Heart left ventricle (tissue), 16 donors: ENCODE measurements around the gene CIAPIN1. TPM values are rescaled to one million over a fixed set of nuclear protein-coding genes. Genes with fewer than 3 reads are reported as not detected.

Source experiments
- ATAC-seq, 4 donors: fragments of 200-7000 bp; cut with Tn5 transposase; one replicate each; pipeline ENCODE4 v1.9.1; 2020 to 2022; ENCODE audit warnings: moderate library complexity in 4 of 4, mild to moderate bottlenecking in 3 of 4, moderate number of reproducible peaks in 1 of 4
- DNase-seq, 5 donors: peaks; one replicate each; pipeline ENCODE4 v3.0.0-alpha.2; 2020
- H3K27ac ChIP-seq, 12 donors: fragments of 200-600 bp; sonication (generic) in 4 of 12; one replicate each; pipeline versions ENCODE4 v1.5.0 to v1.8.0; 2016 to 2022; ENCODE audit warnings: mild to moderate bottlenecking in 2 of 12
- H3K27me3 ChIP-seq, 9 donors: fragments of 200-600 bp; sonication (generic) in 2 of 9; one replicate each; pipeline versions ENCODE4 v1.5.1 to v1.8.0; 2016 to 2022; ENCODE audit warnings: mild to moderate bottlenecking in 3 of 9
- H3K36me3 ChIP-seq, 9 donors: fragments of 200-600 bp; sonication (generic) in 2 of 9; one replicate each; pipeline versions ENCODE4 v1.5.0 to v1.8.0; 2018 to 2022; ENCODE audit warnings: mild to moderate bottlenecking in 2 of 9
- H3K4me1 ChIP-seq, 12 donors: fragments of 200-600 bp; sonication (generic) in 4 of 12; one replicate each; pipeline versions ENCODE4 v1.5.0 to v1.8.0; 2016 to 2022; ENCODE audit warnings: mild to moderate bottlenecking in 3 of 12
- H3K4me3 ChIP-seq, 12 donors: fragments of 200-600 bp; sonication (generic) in 4 of 12; one replicate each; pipeline versions ENCODE4 v1.5.0 to v1.8.0; 2017 to 2022; ENCODE audit warnings: mild to moderate bottlenecking in 9 of 12, moderate library complexity in 4 of 12
- H3K9me3 ChIP-seq, 12 donors: fragments of 200-600 bp; sonication (generic) in 4 of 12; one replicate each; pipeline versions ENCODE4 v1.5.0 to v1.8.0; 2016 to 2022; ENCODE audit warnings: mild to moderate bottlenecking in 1 of 12
- CTCF ChIP-seq, 12 donors: fragments of 200-600 bp; sonication (generic) in 4 of 12; IDR thresholded peaks; one replicate each; pipeline versions ENCODE4 v1.5.0 to v1.8.0; 2018 to 2022; ENCODE audit warnings: antibody characterized with exemption in 12 of 12, mild to moderate bottlenecking in 5 of 12
- POLR2A ChIP-seq, 2 donors: fragments of 450-650 bp; IDR thresholded peaks; one replicate each; pipeline ENCODE4 v1.6.1; 2017; ENCODE audit warnings: antibody characterized with exemption in 2 of 2, mild to moderate bottlenecking in 2 of 2, moderate library complexity in 2 of 2
- WGBS, 4 donors: extraction: QIAGEN DNeasy Blood & Tissue Kit in 2 of 4; methylation state at CpG; one replicate each; pipeline versions ENCODE4 v1.1.5 to v1.1.7; 2013 to 2018; 5-methylcytosine and 5-hydroxymethylcytosine counted together
- intact Hi-C, 10 donors: fragments of 100-400 bp; cut with DNase I; formaldehyde crosslinking; loops; one replicate each; pipeline versions ENCODE4 v1.11.1 to v1.14.2; 2022
- polyA plus RNA-seq, 2 donors: library from polyadenylated mRNA; stranded (reverse); fragments of 200-250 nt; gene quantifications; one replicate each; pipeline ENCODE4 v1.2.3, GENCODE V29; 2013
- total RNA-seq, 9 donors: library from RNA; depleted of rRNA in 2 of 9; stranded (reverse); fragments of >200 nt in 2 of 9; fragmentation: NEBNext Ultra II Directional in 3 of 9; extraction: Animal tissue kit (Norgen Biotek cat#: 25700) in 3 of 9; gene quantifications; one replicate each; pipeline versions ENCODE4 v1.1.0 to v1.2.4, GENCODE V29; 2016 to 2023
- donor health status: ischemic (EF 13 %, LVEDD 7.1; RV severe dilation, severe dysfunction).
- donor health status: healthy with polysubstance abuse.
- donor health status: DM: no; HTN: yes; CAD: no.
- donor health status: DM: no; HTN: no; CAD: no.
- donor health status: ischemic (EF 25% LVEDD 6.9; RV normal size, moderate dysfunction).
- donor health status: ischemic (EF 25% LVEDD 5.7; RV mildly dilated, moderate dysfunction).
- donor health status: healthy.
- donor health status: DM: yes; HTN: yes; CAD: no.
- donor health status: ischemic (EF 35%, LVEDD 5.7; RV mildly dilated, moderate dysfunction).
- donor health status: nonischemic (EF 11% LVEDD 7.7; RV severe dilation, severe dysfunction).
- donor health status: DM: yes; HTN: yes; CAD: no.
- donor health status: PGD.
- donor health status: ischemic (EF 29% LVEDD 5.4; RV normal size, mild dysfunction).
- donor health status: nonischemic (EF 23%, LVEDD 6.1; RV moderate dilation, normal function).

CIAPIN1 gene
- total and polyA plus RNA-seq, 11 donors: 22.4 to 73.2 (median 51.7) TPM

- no peak overlapping the region for H3K27ac ChIP-seq
- intact Hi-C loops: no loop called here
- no peak overlapping the region for H3K4me3 ChIP-seq
- TF ChIP-seq POLR2A (IDR thresholded peaks at IDR 0.05) (no peak), CTCF (IDR thresholded peaks at IDR 0.05) (no peak)
- no peaks in the 10 kb centered on the region for H3K9me3 ChIP-seq
- no peaks in the 10 kb centered on the region for H3K27me3 ChIP-seq
- no peaks in the 10 kb centered on the region for H3K36me3 ChIP-seq
- H3K4me1 ChIP-seq: peaks cover 3 to 59% (median 34%) of the 10 kb centered on the region in 12 donors
- DNase-seq: no peak
- no peak for ATAC-seq
- WGBS, 4 donors: 94 to 100% (median 97%) methylated on average over 3 of the region's 3 CpGs
Measured at GRCh38 chr16:57389087-57389468, 58.1 kb downstream of the CIAPIN1 start.

GRCh38 chr16:57388359-57389086 is 58.7 kb downstream of the CIAPIN1 start:
- intact Hi-C loops: no loop called here
- H3K27me3 ChIP-seq: no peaks in the 10 kb centered on the region
- no peak for TF ChIP-seq POLR2A (IDR thresholded peaks at IDR 0.05)
- no peak for TF ChIP-seq CTCF (IDR thresholded peaks at IDR 0.05)
- no peak for ATAC-seq
- no peaks in the 10 kb centered on the region for H3K36me3 ChIP-seq
- 69 to 74% (median 70%) methylated on average over 7 of the region's 7 CpGs for WGBS, 4 donors
- H3K27ac ChIP-seq: no peak overlapping the region
- DNase-seq: no peak
- H3K4me1 ChIP-seq: peaks cover 3 to 64% (median 38%) of the 10 kb centered on the region in 12 donors
- no peaks in the 10 kb centered on the region for H3K9me3 ChIP-seq
- no peak overlapping the region for H3K4me3 ChIP-seq

- Histone ChIP-seq H3K4me3 (no peak overlapping the region), H3K9me3 (no peaks in the 10 kb centered on the region), H3K4me1 (peaks cover 3 to 64% (median 39%) of the 10 kb centered on the region in 12 donors), H3K27ac (no peak overlapping the region), H3K27me3 (no peaks in the 10 kb centered on the region), H3K36me3 (peaks cover 0 to 3% (median 0%) of the 10 kb centered on the region in 9 donors)
- TF ChIP-seq POLR2A (IDR thresholded peaks at IDR 0.05): no peak
- TF ChIP-seq CTCF (IDR thresholded peaks at IDR 0.05): no peak
- DNase-seq: no peak
- ATAC-seq: no peak
- intact Hi-C loops: no loop called here
- 81 to 89% (median 82%) methylated on average over 3 of the region's 3 CpGs for WGBS, 4 donors
Measured at GRCh38 chr16:57387598-57388354, 59.4 kb downstream of the CIAPIN1 start.

- intact Hi-C loops: no loop called here
- Histone ChIP-seq H3K36me3 (peaks cover 0 to 11% (median 0%) of the 10 kb centered on the region in 9 donors), H3K27me3 (no peaks in the 10 kb centered on the region), H3K4me3 (no peak overlapping the region), H3K9me3 (no peaks in the 10 kb centered on the region), H3K27ac (peak overlapping the region in 4 of 12 donors; percentile 22 to 48 (median 40)), H3K4me1 (peaks cover 3 to 67% (median 40%) of the 10 kb centered on the region in 12 donors)
- WGBS, 4 donors: 58 to 66% (median 61%) methylated on average over 5 of the region's 5 CpGs
- peak in 1 of 4 donors; percentile 55 for ATAC-seq
- peak in 2 of 5 donors; percentile 50 to 62 for DNase-seq
- TF ChIP-seq CTCF (IDR thresholded peaks at IDR 0.05): no peak
- no peak for TF ChIP-seq POLR2A (IDR thresholded peaks at IDR 0.05)
Measured at GRCh38 chr16:57386381-57386951, 60.7 kb downstream of the CIAPIN1 start.
